Hepatocyte (in vitro differentiated cells): ENCODE results near the gene PLA2G2A. TPM values are rescaled to one million over a fixed set of nuclear protein-coding genes. Genes with fewer than 3 reads are reported as not detected.

ENCODE experiments used
- DNase-seq: peaks from one replicate; pipeline ENCODE4 v3.0.0-alpha.2; 2016; ENCODE audit warnings: low spot score
- H2AFZ ChIP-seq: fragments of 200-600 bp; sonication (generic); 2 replicates; pipeline ENCODE4 v1.6.0; 2016; ENCODE audit warnings: antibody characterized with exemption, mild to moderate bottlenecking
- H3K27ac ChIP-seq: fragments of 200-600 bp; sonication (generic); 2 replicates; pipeline ENCODE4 v1.5.1; 2016; ENCODE audit warnings: mild to moderate bottlenecking
- H3K27me3 ChIP-seq: fragments of 200-600 bp; sonication (generic); 2 replicates; pipeline ENCODE4 v1.6.1; 2016
- H3K36me3 ChIP-seq: fragments of 200-600 bp; sonication (generic); replicated peaks from 2 replicates; pipeline ENCODE4 v1.5.1; 2016; ENCODE audit warnings: low read depth; ENCODE audit not compliant: insufficient read depth
- H3K4me1 ChIP-seq: fragments of 200-600 bp; sonication (generic); 2 replicates; pipeline ENCODE4 v1.5.1; 2016; ENCODE audit warnings: mild to moderate bottlenecking, moderate library complexity; ENCODE audit not compliant: insufficient read depth
- H3K4me2 ChIP-seq: fragments of 200-600 bp; sonication (generic); 2 replicates; pipeline ENCODE4 v1.6.0; 2016
- H3K4me3 ChIP-seq: fragments of 200-600 bp; sonication (generic); 2 replicates; pipeline ENCODE4 v1.5.1; 2016; ENCODE audit warnings: mild to moderate bottlenecking
- H3K79me2 ChIP-seq: fragments of 200-600 bp; sonication (generic); 2 replicates; pipeline ENCODE4 v1.6.0; 2017; ENCODE audit warnings: mild to moderate bottlenecking
- H3K9me2 ChIP-seq: fragments of 200-600 bp; sonication (generic); replicated peaks from 2 replicates; pipeline ENCODE4 v1.6.0; 2017; ENCODE audit warnings: mild to moderate bottlenecking; ENCODE audit not compliant: insufficient read depth
- H3K9me3 ChIP-seq: fragments of 200-600 bp; sonication (generic); 2 replicates; pipeline ENCODE4 v1.5.1; 2016; ENCODE audit warnings: low read depth, mild to moderate bottlenecking
- H4K20me1 ChIP-seq: fragments of 200-600 bp; sonication (generic); 2 replicates; pipeline ENCODE4 v1.6.0; 2016; ENCODE audit warnings: mild to moderate bottlenecking; ENCODE audit not compliant: insufficient read depth, poor library complexity, severe bottlenecking
- CTCF ChIP-seq: fragments of 200-600 bp; sonication (generic); IDR thresholded peaks from 2 replicates; pipeline ENCODE4 v1.5.1; 2016; ENCODE audit warnings: antibody characterized with exemption, mild to moderate bottlenecking; ENCODE audit not compliant: poor library complexity
- EZH2 ChIP-seq: fragments of 200-600 bp; sonication (generic); IDR thresholded peaks from 2 replicates; pipeline ENCODE4 v1.6.1; 2016; ENCODE audit warnings: antibody characterized with exemption, mild to moderate bottlenecking, borderline replicate concordance
- EZH2phosphoT487 ChIP-seq: fragments of 200-600 bp; sonication (generic); IDR thresholded peaks from one replicate; pipeline ENCODE4 v1.6.1; 2018; ENCODE audit warnings: antibody characterized with exemption, mild to moderate bottlenecking, low read depth, moderate library complexity; ENCODE audit not compliant: unreplicated experiment, severe bottlenecking
- WGBS: methylation state at CpG from one replicate; pipeline ENCODE4 v1.1.6; 2016; ENCODE audit warnings: low lambda C conversion rate; ENCODE audit errors: missing lambda C conversion rate; 5-methylcytosine and 5-hydroxymethylcytosine counted together
- polyA plus RNA-seq: library from polyadenylated mRNA; unstranded; fragments of >200 nt; fragmentation: Nextera tagmentation; extraction: Ambion mirVana; gene quantifications from 2 replicates; pipeline ENCODE4 v1.2.1, GENCODE V29; 2016
- total RNA-seq: library from RNA; depleted of rRNA; stranded (reverse); fragments of >200 nt; gene quantifications from 2 replicates; pipeline ENCODE4 v1.2.3, GENCODE V29; 2014

The PLA2G2A gene, protein sequence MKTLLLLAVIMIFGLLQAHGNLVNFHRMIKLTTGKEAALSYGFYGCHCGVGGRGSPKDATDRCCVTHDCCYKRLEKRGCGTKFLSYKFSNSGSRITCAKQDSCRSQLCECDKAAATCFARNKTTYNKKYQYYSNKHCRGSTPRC
- 170 and 340 TPM in 2 replicates for total RNA-seq
- polyA plus RNA-seq, result 1,328 and 1,609 TPM in 2 replicates

GRCh38 chr1:19979494-19979977 lies at the start of gene PLA2G2A:
PLA2G2A (minus strand) TSS chr1:19979618; CDS start chr1:19978773, 845 bp downstream.
- peak; percentile 74 for DNase-seq

DNA sequence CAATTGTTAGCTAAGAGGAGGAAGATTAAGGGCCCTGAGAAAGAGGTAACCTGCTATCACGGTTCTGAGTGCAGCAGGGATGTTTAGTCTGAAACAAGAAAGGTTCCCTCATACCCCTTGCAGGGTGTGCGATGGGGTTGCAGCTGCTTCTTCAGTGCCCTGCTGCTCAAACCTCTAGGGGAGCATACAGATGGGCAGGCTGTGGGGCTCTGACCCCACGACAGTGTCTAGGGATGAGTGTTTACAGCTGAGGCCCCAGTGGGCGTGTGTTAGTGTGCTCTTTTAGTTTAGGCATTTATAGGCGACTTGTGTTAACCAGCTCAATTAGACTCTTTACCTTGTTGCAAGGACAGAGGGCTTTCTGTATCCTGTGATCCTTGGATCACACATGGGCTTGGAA lies 49.3 kb upstream of the PLA2G2A start:
- DNase-seq, result no peak
- H3K36me3 ChIP-seq, result no peaks in the 10 kb centered on the region
- no peaks in the 10 kb centered on the region for H3K4me1 ChIP-seq
- peaks cover 10% of the 10 kb centered on the region for H3K79me2 ChIP-seq
- H3K27me3 ChIP-seq, result no peaks in the 10 kb centered on the region
- H3K4me3 ChIP-seq, result no peak overlapping the region
- no peaks in the 10 kb centered on the region for H4K20me1 ChIP-seq
- no peaks in the 10 kb centered on the region for H3K9me3 ChIP-seq
- H3K27ac ChIP-seq, result peak overlapping the region; percentile 86
- no peak overlapping the region for H2AFZ ChIP-seq
- peak overlapping the region; percentile 58 for H3K4me2 ChIP-seq
- TF ChIP-seq CTCF (no peak), EZH2 (no peak), EZH2phosphoT487 (no peak)
- H3K9me2 ChIP-seq, result no peaks in the 10 kb centered on the region
- 77% methylated on average over 5 of the region's 5 CpGs for WGBS

More at GRCh38 chr1:19979494-19979977, at the start of gene PLA2G2A:
- peaks cover 38% of the 10 kb centered on the region for H3K4me1 ChIP-seq
- peak within 1 kb of the TSS; percentile 51 for H3K4me2 ChIP-seq
- no peaks in the 10 kb centered on the region for H3K27me3 ChIP-seq
- no peaks in the 10 kb centered on the region for H4K20me1 ChIP-seq
- H3K9me2 ChIP-seq, result no peaks in the 10 kb centered on the region
- 57% methylated on average over 8 of the region's 8 CpGs for WGBS
- H3K4me3 ChIP-seq, result no peak within 1 kb of the TSS
- no peaks in the 10 kb centered on the region for H3K36me3 ChIP-seq
- TF ChIP-seq CTCF (no peak), EZH2phosphoT487 (no peak), EZH2 (no peak)
- H2AFZ ChIP-seq, result no peak within 1 kb of the TSS
- peak within 1 kb of the TSS; percentile 94 for H3K27ac ChIP-seq
- peaks cover 14% of the 10 kb centered on the region for H3K79me2 ChIP-seq
- H3K9me3 ChIP-seq, result no peaks in the 10 kb centered on the region

GRCh38 chr1:20028125-20028524 lies 48.7 kb upstream of the PLA2G2A start:
- no peak overlapping the region for H3K4me3 ChIP-seq
- DNase-seq, result no peak
- no peaks in the 10 kb centered on the region for H3K36me3 ChIP-seq
- no peaks in the 10 kb centered on the region for H4K20me1 ChIP-seq
- no peaks in the 10 kb centered on the region for H3K4me1 ChIP-seq
- H2AFZ ChIP-seq, result no peak overlapping the region
- H3K27me3 ChIP-seq, result no peaks in the 10 kb centered on the region
- no peaks in the 10 kb centered on the region for H3K9me2 ChIP-seq
- H3K9me3 ChIP-seq, result no peaks in the 10 kb centered on the region
- H3K4me2 ChIP-seq, result peak overlapping the region; percentile 58
- H3K27ac ChIP-seq, result peak overlapping the region; percentile 86
- no peak for TF ChIP-seq EZH2
- TF ChIP-seq EZH2phosphoT487, result no peak
- no peak for TF ChIP-seq CTCF
- peaks cover 5% of the 10 kb centered on the region for H3K79me2 ChIP-seq
- 72% methylated on average over 5 of the region's 5 CpGs for WGBS
